Suprapubic skin (tissue), 4 donors: ENCODE measurements around the gene DCAF8L2.

ENCODE experiments used
- EP300 ChIP-seq: sonication (generic); formaldehyde crosslinking; IDR thresholded peaks from one replicate; pipeline ENCODE4 v1.6.1; 2017; ENCODE audit warnings: antibody characterized with exemption
- POLR2A ChIP-seq, 2 donors: fragments of 450-650 bp; IDR thresholded peaks; one replicate each; pipeline ENCODE4 v1.6.1; 2017; ENCODE audit warnings: antibody characterized with exemption in 2 of 2, mild to moderate bottlenecking in 2 of 2, moderate library complexity in 2 of 2
- POLR2AphosphoS5 ChIP-seq, 3 donors: sonication (generic); formaldehyde crosslinking; IDR thresholded peaks; one replicate each; pipeline ENCODE4 v1.6.1; 2017; ENCODE audit warnings: antibody characterized with exemption in 3 of 3
- TF ChIP-seq, protein P1 (sequence below), 2 donors: fragments of 200-600 bp in 1 of 2; fragments of 450-650 bp in 1 of 2; sonication (generic) in 1 of 2; IDR thresholded peaks; one replicate each; pipeline ENCODE4 v1.5.1; 2016 to 2019; ENCODE audit warnings: antibody characterized with exemption in 2 of 2, mild to moderate bottlenecking in 1 of 2, moderate library complexity in 1 of 2

- no peak for TF ChIP-seq POLR2AphosphoS5 (IDR thresholded peaks at IDR 0.05)
- TF ChIP-seq, protein P1, sequence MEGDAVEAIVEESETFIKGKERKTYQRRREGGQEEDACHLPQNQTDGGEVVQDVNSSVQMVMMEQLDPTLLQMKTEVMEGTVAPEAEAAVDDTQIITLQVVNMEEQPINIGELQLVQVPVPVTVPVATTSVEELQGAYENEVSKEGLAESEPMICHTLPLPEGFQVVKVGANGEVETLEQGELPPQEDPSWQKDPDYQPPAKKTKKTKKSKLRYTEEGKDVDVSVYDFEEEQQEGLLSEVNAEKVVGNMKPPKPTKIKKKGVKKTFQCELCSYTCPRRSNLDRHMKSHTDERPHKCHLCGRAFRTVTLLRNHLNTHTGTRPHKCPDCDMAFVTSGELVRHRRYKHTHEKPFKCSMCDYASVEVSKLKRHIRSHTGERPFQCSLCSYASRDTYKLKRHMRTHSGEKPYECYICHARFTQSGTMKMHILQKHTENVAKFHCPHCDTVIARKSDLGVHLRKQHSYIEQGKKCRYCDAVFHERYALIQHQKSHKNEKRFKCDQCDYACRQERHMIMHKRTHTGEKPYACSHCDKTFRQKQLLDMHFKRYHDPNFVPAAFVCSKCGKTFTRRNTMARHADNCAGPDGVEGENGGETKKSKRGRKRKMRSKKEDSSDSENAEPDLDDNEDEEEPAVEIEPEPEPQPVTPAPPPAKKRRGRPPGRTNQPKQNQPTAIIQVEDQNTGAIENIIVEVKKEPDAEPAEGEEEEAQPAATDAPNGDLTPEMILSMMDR (IDR thresholded peaks at IDR 0.05): no peak
- TF ChIP-seq POLR2A (IDR thresholded peaks at IDR 0.05): no peak
- TF ChIP-seq EP300: no peak
Measured at GRCh38 chrX:27549688-27550087, 40.5 kb upstream of the DCAF8L2 start.
